ENCODE measurements around the gene CCDC50. TPM values are rescaled to one million over a fixed set of nuclear protein-coding genes. Genes with fewer than 3 reads are reported as not detected.

CCDC50 gene
- total RNA-seq, 2 donors from 2014 or later = 41.8 to 48.6 TPM

DNA sequence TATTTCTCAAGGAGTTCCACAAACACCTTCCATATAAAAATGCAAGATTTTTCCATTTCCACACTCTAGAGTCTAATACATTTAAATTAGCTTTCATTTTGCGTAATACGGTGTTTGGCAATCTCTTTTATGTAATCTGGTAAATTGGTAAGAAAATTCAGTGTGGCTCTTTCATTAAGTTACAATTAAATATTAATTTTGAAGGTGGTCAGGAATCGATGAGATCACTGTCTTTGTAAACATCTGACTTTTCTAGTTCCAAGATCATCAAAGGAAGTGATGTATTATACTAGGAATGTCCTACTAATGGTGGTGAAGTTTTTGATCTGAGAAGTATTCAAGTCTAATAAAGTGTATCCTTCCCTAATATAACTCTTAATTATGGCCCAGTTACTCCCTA lies 2.2 kb downstream of the CCDC50 start:
- Histone ChIP-seq H3K4me1 (ENCODE audit: control insufficient read depth, insufficient read depth, low read length) (peaks cover 2% of the 10 kb centered on the region), H3K9me3 (ENCODE audit: control insufficient read depth, low read length) (no peaks in the 10 kb centered on the region), H3K4me3 (ENCODE audit: low read length) (peak overlapping the region; percentile 96), H3K9ac (ENCODE audit: extremely low read depth, low read length, poor library complexity, severe bottlenecking) (peak overlapping the region; percentile 90), H3K27ac (ENCODE audit: low read depth, low read length) (no peak overlapping the region), H3K27me3 (ENCODE audit: control insufficient read depth, insufficient read depth, low read length, poor library complexity, severe bottlenecking) (no peaks in the 10 kb centered on the region), H3K36me3 (ENCODE audit: control insufficient read depth, insufficient read depth, low read length) (no peaks in the 10 kb centered on the region)
- no peaks in the 10 kb centered on the region for H3K27me3 Mint-ChIP-seq (ENCODE audit: insufficient read depth)
- TF ChIP-seq, protein P1, sequence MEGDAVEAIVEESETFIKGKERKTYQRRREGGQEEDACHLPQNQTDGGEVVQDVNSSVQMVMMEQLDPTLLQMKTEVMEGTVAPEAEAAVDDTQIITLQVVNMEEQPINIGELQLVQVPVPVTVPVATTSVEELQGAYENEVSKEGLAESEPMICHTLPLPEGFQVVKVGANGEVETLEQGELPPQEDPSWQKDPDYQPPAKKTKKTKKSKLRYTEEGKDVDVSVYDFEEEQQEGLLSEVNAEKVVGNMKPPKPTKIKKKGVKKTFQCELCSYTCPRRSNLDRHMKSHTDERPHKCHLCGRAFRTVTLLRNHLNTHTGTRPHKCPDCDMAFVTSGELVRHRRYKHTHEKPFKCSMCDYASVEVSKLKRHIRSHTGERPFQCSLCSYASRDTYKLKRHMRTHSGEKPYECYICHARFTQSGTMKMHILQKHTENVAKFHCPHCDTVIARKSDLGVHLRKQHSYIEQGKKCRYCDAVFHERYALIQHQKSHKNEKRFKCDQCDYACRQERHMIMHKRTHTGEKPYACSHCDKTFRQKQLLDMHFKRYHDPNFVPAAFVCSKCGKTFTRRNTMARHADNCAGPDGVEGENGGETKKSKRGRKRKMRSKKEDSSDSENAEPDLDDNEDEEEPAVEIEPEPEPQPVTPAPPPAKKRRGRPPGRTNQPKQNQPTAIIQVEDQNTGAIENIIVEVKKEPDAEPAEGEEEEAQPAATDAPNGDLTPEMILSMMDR (conservative IDR thresholded peaks at IDR 0.05) = no peak
- no peaks in the 10 kb centered on the region for H3K9me3 Mint-ChIP-seq
- peaks cover 53% of the 10 kb centered on the region for H3K4me1 Mint-ChIP-seq
- no peak for DNase-seq
- H3K36me3 Mint-ChIP-seq (ENCODE audit: low read depth) = no peaks in the 10 kb centered on the region
- no peak overlapping the region for H3K27ac Mint-ChIP-seq
- WGBS, 2 experiments (ENCODE audit: insufficient coverage in 1 of 2, insufficient read length in 1 of 2) = 97 to 100% methylated on average over 1 to 3 of the region's 3 CpGs
- H3K4me3 Mint-ChIP-seq = peak overlapping the region; percentile 86

DNA sequence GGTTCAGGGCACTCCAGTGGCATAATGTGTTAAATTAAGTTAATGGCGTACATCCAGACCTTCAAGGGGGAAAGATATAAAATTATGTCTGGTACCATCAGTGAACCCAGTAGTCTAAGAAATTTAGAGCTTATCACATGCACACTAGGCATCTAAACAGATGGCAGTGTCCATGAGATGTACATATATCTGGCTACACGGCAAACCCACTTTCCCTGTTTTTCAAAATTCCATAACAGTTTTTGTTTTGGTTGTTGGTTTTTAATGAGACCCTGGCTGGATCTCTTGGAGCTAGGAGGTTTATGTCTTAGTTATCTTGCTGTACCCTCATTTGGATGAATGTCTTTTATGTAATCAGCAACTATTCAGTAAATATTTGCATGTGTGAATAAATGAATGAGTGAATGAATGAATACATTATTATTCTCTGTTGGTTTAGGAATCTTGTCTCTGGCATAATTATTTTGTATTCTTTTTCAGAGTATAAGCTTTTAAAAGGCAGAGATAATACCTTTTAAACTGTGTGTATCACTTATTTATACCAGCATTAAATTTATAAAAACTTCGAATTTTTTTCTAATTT lies 4.2 kb downstream of the CCDC50 start:
- no peak overlapping the region for H3K27ac ChIP-seq (ENCODE audit: low read depth, low read length)
- no peaks in the 10 kb centered on the region for H3K27me3 ChIP-seq (ENCODE audit: control insufficient read depth, insufficient read depth, low read length, poor library complexity, severe bottlenecking)
- no peaks in the 10 kb centered on the region for H3K4me1 ChIP-seq (ENCODE audit: control insufficient read depth, insufficient read depth, low read length)
- H3K36me3 Mint-ChIP-seq (ENCODE audit: low read depth) = no peaks in the 10 kb centered on the region
- H3K27ac Mint-ChIP-seq = peak overlapping the region; percentile 18
- no peaks in the 10 kb centered on the region for H3K9me3 Mint-ChIP-seq
- H3K36me3 ChIP-seq (ENCODE audit: control insufficient read depth, insufficient read depth, low read length) = no peaks in the 10 kb centered on the region
- TF ChIP-seq, protein P1 (conservative IDR thresholded peaks at IDR 0.05) = no peak
- no peak overlapping the region for H3K9ac ChIP-seq (ENCODE audit: extremely low read depth, low read length, poor library complexity, severe bottlenecking)
- H3K9me3 ChIP-seq (ENCODE audit: control insufficient read depth, low read length) = no peaks in the 10 kb centered on the region
- no peak overlapping the region for H3K4me3 Mint-ChIP-seq
- H3K4me3 ChIP-seq (ENCODE audit: low read length) = no peak overlapping the region
- no peaks in the 10 kb centered on the region for H3K27me3 Mint-ChIP-seq (ENCODE audit: insufficient read depth)
- WGBS, 2 experiments (ENCODE audit: insufficient coverage in 1 of 2, insufficient read length in 1 of 2) = 90 to 96% methylated on average over 1 to 2 of the region's 3 CpGs
- DNase-seq = no peak
- H3K4me1 Mint-ChIP-seq = peaks cover 54% of the 10 kb centered on the region

DNA sequence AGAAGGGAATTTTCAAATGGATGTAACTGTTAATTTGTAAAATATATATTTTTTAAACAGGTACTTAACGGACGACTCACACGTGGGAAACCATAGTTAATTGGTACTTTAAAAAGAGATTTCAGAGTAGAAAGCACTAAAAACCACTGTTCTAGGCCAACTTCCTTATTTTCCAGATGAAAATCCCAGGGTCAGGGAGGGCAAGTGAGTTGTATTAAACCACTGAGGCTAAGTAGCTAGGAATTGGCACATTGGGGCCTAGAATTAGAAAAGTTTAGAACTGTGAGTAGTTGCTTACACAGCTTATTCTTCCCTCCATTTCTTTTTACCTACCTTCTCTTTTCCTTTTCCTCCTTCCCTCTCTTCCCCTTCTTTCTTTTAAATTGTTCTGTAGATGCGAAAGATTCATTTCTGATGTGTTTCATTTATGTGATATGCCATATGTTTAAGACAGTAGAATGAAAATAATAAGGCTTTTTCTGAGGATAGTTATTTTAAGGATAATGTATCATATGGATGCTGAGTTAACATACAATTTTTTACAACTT lies 5.2 kb downstream of the CCDC50 start:
- Histone ChIP-seq H3K27ac (ENCODE audit: low read depth, low read length) (no peak overlapping the region), H3K9ac (ENCODE audit: extremely low read depth, low read length, poor library complexity, severe bottlenecking) (no peak overlapping the region), H3K36me3 (ENCODE audit: control insufficient read depth, insufficient read depth, low read length) (no peaks in the 10 kb centered on the region), H3K27me3 (ENCODE audit: control insufficient read depth, insufficient read depth, low read length, poor library complexity, severe bottlenecking) (no peaks in the 10 kb centered on the region), H3K4me1 (ENCODE audit: control insufficient read depth, insufficient read depth, low read length) (no peaks in the 10 kb centered on the region), H3K9me3 (ENCODE audit: control insufficient read depth, low read length) (no peaks in the 10 kb centered on the region), H3K4me3 (ENCODE audit: low read length) (no peak overlapping the region)
- DNase-seq = no peak
- no peaks in the 10 kb centered on the region for H3K27me3 Mint-ChIP-seq (ENCODE audit: insufficient read depth)
- H3K4me1 Mint-ChIP-seq = peaks cover 50% of the 10 kb centered on the region
- WGBS, 2 experiments (ENCODE audit: insufficient coverage in 1 of 2, insufficient read length in 1 of 2) = 91 to 92% methylated on average over 2 to 4 of the region's 4 CpGs
- H3K36me3 Mint-ChIP-seq (ENCODE audit: low read depth) = no peaks in the 10 kb centered on the region
- no peak overlapping the region for H3K4me3 Mint-ChIP-seq
- H3K27ac Mint-ChIP-seq = peak overlapping the region; percentile 74
- TF ChIP-seq, protein P1 (conservative IDR thresholded peaks at IDR 0.05) = no peak
- no peaks in the 10 kb centered on the region for H3K9me3 Mint-ChIP-seq
